KMS-11 (cell line): ENCODE data around the gene CHTF8.

Source experiments
- H2AFZ ChIP-seq: fragments of 200-600 bp; sonication (generic); 2 replicates; pipeline ENCODE4 v1.6.1; 2016; ENCODE audit warnings: antibody characterized with exemption, mixed run types, low read depth
- H3K27ac ChIP-seq: fragments of 200-600 bp; sonication (generic); 2 replicates; pipeline ENCODE4 v1.6.1; 2016; ENCODE audit warnings: mild to moderate bottlenecking, mixed run types
- H3K27me3 ChIP-seq: fragments of 200-600 bp; sonication (generic); 2 replicates; pipeline ENCODE4 v1.6.1; 2017; ENCODE audit warnings: mild to moderate bottlenecking, low read depth, mixed run types, moderate library complexity; ENCODE audit not compliant: insufficient read depth
- H3K36me3 ChIP-seq: fragments of 200-600 bp; sonication (generic); 2 replicates; pipeline ENCODE4 v1.6.1; 2017; ENCODE audit warnings: mild to moderate bottlenecking, mixed run types; ENCODE audit not compliant: insufficient read depth
- H3K4me1 ChIP-seq: fragments of 200-600 bp; sonication (generic); 2 replicates; pipeline ENCODE4 v1.6.1; 2016; ENCODE audit warnings: mild to moderate bottlenecking, low read depth, mixed run types; ENCODE audit not compliant: poor library complexity, severe bottlenecking
- H3K4me2 ChIP-seq: fragments of 200-600 bp; sonication (generic); 2 replicates; pipeline ENCODE4 v1.7.0; 2016; ENCODE audit warnings: mild to moderate bottlenecking, mixed run types
- H3K4me3 ChIP-seq: fragments of 200-600 bp; sonication (generic); IDR thresholded peaks from 2 replicates; pipeline ENCODE4 v1.6.1; 2017; ENCODE audit warnings: low read depth, low read length, mixed read lengths; ENCODE audit not compliant: insufficient read depth
- H3K79me2 ChIP-seq: fragments of 200-600 bp; sonication (generic); 2 replicates; pipeline ENCODE4 v1.6.1; 2016; ENCODE audit warnings: low read depth, mixed run types; ENCODE audit not compliant: insufficient read depth
- H3K9ac ChIP-seq: fragments of 200-600 bp; sonication (generic); 2 replicates; pipeline ENCODE4 v1.6.1; 2016; ENCODE audit warnings: mild to moderate bottlenecking, mixed run types
- H4K20me1 ChIP-seq: fragments of 200-600 bp; sonication (generic); 2 replicates; pipeline ENCODE4 v1.6.1; 2016; ENCODE audit warnings: mild to moderate bottlenecking, mixed run types; ENCODE audit not compliant: insufficient read depth
- CTCF ChIP-seq: fragments of 200-600 bp; sonication (generic); conservative IDR thresholded peaks from 2 replicates; pipeline ENCODE4 v1.6.1; 2017; ENCODE audit warnings: low read depth, mild to moderate bottlenecking, antibody characterized with exemption, low read length, moderate library complexity, mixed read lengths

The CHTF8 gene

GRCh38 chr16:69116256-69116875 is 16.0 kb downstream of the CHTF8 start:
- no peaks in the 10 kb centered on the region for H4K20me1 ChIP-seq
- no peak for TF ChIP-seq CTCF
- no peaks in the 10 kb centered on the region for H3K36me3 ChIP-seq

GRCh38 chr16:69115837-69116236 is 16.6 kb downstream of the CHTF8 start:
- Histone ChIP-seq H4K20me1 (no peaks in the 10 kb centered on the region), H3K9ac (no peak overlapping the region), H3K36me3 (no peaks in the 10 kb centered on the region), H3K27ac (no peak overlapping the region), H3K4me2 (no peak overlapping the region), H3K79me2 (no peaks in the 10 kb centered on the region), H3K4me3 (no peak overlapping the region), H2AFZ (no peak overlapping the region), H3K27me3 (no peaks in the 10 kb centered on the region), H3K4me1 (peaks cover 15% of the 10 kb centered on the region)
- TF ChIP-seq CTCF = no peak

More at GRCh38 chr16:69116256-69116875, 16.0 kb downstream of the CHTF8 start:
- H2AFZ ChIP-seq = no peak overlapping the region
- no peak overlapping the region for H3K4me2 ChIP-seq
- H3K79me2 ChIP-seq = no peaks in the 10 kb centered on the region
- H3K9ac ChIP-seq = no peak overlapping the region
- H3K27me3 ChIP-seq = no peaks in the 10 kb centered on the region
- no peak overlapping the region for H3K27ac ChIP-seq
- H3K4me3 ChIP-seq = no peak overlapping the region
- peaks cover 13% of the 10 kb centered on the region for H3K4me1 ChIP-seq

GRCh38 chr16:69115361-69115760 is 17.0 kb downstream of the CHTF8 start:
- H4K20me1 ChIP-seq = no peaks in the 10 kb centered on the region
- no peaks in the 10 kb centered on the region for H3K79me2 ChIP-seq
- no peak overlapping the region for H3K9ac ChIP-seq
- TF ChIP-seq CTCF = no peak
- no peaks in the 10 kb centered on the region for H3K27me3 ChIP-seq
- peaks cover 15% of the 10 kb centered on the region for H3K4me1 ChIP-seq
- no peaks in the 10 kb centered on the region for H3K36me3 ChIP-seq
- no peak overlapping the region for H3K27ac ChIP-seq
- H3K4me2 ChIP-seq = no peak overlapping the region
- no peak overlapping the region for H3K4me3 ChIP-seq
- H2AFZ ChIP-seq = no peak overlapping the region

GRCh38 chr16:69114976-69115355 is 17.4 kb downstream of the CHTF8 start:
- Histone ChIP-seq H4K20me1 (no peaks in the 10 kb centered on the region), H3K27ac (no peak overlapping the region), H3K4me2 (no peak overlapping the region), H3K27me3 (no peaks in the 10 kb centered on the region), H3K36me3 (no peaks in the 10 kb centered on the region), H2AFZ (no peak overlapping the region), H3K4me1 (peaks cover 15% of the 10 kb centered on the region), H3K79me2 (no peaks in the 10 kb centered on the region), H3K4me3 (no peak overlapping the region), H3K9ac (no peak overlapping the region)
- no peak for TF ChIP-seq CTCF
